VCaP (cell line): ENCODE measurements around the gene NTRK1.
"Not testable (repeated sequence)": the region's sequence is repeated elsewhere in the genome, so short reads cannot be mapped to it uniquely, and the experiment has no call there.

Experiments used
- H3K27ac ChIP-seq: fragments of 450-650 bp; 2 replicates; pipeline ENCODE4 v1.5.1; 2017
- CTCF ChIP-seq: fragments of 450-650 bp; conservative IDR thresholded peaks from 2 replicates; pipeline ENCODE4 v1.5.1; 2017; ENCODE audit warnings: mild to moderate bottlenecking, moderate library complexity

NTRK1 gene

GRCh38 chr1:156921053-156921529 is 60.4 kb downstream of the NTRK1 start:
- no peak overlapping the region for H3K27ac ChIP-seq
- no peak for TF ChIP-seq CTCF

- no peak for TF ChIP-seq CTCF
These were observed 62.5 kb downstream of the NTRK1 start for GRCh38 chr1:156922986-156923669.

GRCh38 chr1:156923670-156924477 is 63.2 kb downstream of the NTRK1 start:
- no peak for TF ChIP-seq CTCF
- H3K27ac ChIP-seq, result no peak overlapping the region

More at GRCh38 chr1:156922986-156923669, 62.5 kb downstream of the NTRK1 start:
- H3K27ac ChIP-seq, result no peak overlapping the region

GRCh38 chr1:156924478-156925153 is 64.0 kb downstream of the NTRK1 start:
- H3K27ac ChIP-seq, result no peak overlapping the region
- no peak for TF ChIP-seq CTCF

- H3K27ac ChIP-seq, result no peak overlapping the region
- TF ChIP-seq CTCF, result no peak
These were observed 64.7 kb downstream of the NTRK1 start for GRCh38 chr1:156925154-156926010.

GRCh38 chr1:156926175-156926574 is 65.5 kb downstream of the NTRK1 start:
- H3K27ac ChIP-seq, result no peak overlapping the region
- no peak for TF ChIP-seq CTCF

- not testable (repeated sequence) for H3K27ac ChIP-seq
These were observed 66.0 kb downstream of the NTRK1 start for GRCh38 chr1:156926695-156927094.
